Stimulated activated naive CD8-positive, alpha-beta T cell treated with anti-CD3 and anti-CD28 coated beads, Interleukin-15, Interleukin-2, amounts not matched to agents 100 U/mL and 50 U/mL, for 24 hours (primary cell): ENCODE results near the gene AGBL4.

Experiments used
- ATAC-seq: fragments of 150-1000 bp; cut with Tn5 transposase; one replicate; pipeline ENCODE4 v1.10.0; 2021
- DNase-seq: peaks from one replicate; pipeline ENCODE4 v3.0.0; 2021

AGBL4 gene

GRCh38 chr1:48720929-48721328 is 1302.8 kb downstream of the AGBL4 start:
- no peak for DNase-seq

DNA sequence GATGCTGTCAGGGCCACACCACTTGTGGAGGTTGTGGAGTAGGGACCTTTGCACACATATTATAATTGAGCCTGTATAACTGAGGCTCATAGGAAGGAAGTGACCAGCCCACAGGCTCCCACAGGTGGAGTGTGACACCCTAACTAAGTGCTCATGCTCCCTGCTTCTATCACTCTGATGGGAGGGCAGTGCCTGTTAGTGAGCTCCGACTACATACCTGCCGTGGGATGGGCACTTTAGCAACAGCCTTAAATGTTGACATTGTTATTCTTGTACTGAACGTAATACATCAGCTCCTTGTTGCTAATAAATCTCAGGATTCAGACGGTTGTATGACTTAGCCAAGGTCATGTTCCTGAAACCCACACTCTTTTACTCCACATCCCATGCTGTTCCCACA is 1305.0 kb downstream of the AGBL4 start:
- no peak for ATAC-seq
- no peak for DNase-seq

More at GRCh38 chr1:48720929-48721328, 1302.8 kb downstream of the AGBL4 start:
- ATAC-seq = no peak

DNA sequence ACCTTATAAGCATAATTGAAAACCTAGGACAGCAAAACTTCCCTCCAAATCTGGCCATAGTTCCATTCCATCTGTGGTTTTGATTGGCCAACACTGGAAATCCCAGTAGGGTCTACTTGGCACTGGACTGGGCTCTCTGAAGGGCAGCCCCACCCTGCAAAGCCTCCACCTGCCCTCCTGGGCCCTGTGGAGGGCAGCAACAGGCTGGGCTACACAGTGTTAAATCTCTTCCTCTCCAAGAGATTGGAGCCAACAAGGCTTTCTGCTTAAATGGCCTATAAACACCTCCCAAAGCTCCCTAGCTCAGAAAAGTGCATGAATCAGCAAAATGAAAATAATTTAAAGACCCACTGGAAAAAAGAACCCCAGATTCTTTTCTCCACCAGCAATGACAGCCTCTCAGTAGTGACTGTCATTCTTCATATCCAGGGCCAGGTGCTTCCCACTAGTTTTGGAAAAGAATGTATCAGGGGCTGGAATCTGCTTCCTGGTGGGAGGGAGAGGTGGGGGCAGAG is 1305.6 kb downstream of the AGBL4 start:
- no peak for ATAC-seq
- DNase-seq = no peak

GRCh38 chr1:48717082-48717481 is 1306.7 kb downstream of the AGBL4 start:
- ATAC-seq = no peak
- DNase-seq = no peak

DNA sequence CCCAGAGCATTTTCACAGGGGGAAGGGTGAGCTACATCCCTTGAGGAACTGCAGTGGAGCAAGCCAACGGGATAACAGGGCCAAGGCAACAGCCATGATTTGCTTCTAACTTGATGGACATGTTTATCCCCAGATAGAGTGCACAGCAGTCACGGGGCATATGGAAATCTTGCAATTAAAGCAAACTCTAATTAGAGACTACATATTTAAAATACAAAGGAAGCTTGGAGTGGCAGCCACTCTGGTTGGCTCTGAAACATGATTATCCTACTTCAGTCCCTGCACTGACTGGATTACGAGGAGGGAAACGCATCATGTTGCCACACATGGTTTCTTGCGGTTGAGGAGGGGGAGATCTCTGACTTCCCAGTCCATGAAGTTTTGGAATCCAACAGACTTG is 1307.8 kb downstream of the AGBL4 start:
- no peak for DNase-seq
- no peak for ATAC-seq

GRCh38 chr1:48710915-48711314 is 1312.8 kb downstream of the AGBL4 start:
- DNase-seq = no peak
- no peak for ATAC-seq

- ATAC-seq (no peak), DNase-seq (no peak)
Measured at GRCh38 chr1:48710318-48710717, 1313.4 kb downstream of the AGBL4 start.

DNA sequence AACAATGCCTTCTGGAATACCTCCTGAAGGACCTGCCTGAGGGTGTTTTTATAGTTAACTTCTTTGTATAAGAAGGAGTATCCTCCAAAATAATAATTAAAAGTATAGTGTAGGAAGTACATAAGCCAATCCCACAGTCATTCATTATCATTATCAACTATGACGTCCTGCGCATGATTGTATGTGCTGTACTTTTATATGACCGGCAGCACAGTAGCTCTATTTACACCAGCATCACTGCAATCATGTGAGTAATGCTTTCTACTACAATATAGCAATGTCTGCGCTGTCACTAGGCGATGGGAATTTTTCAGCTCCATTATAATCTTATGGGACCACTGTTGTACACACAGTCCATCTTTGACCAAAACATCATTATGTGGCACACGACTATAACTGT is 1319.0 kb downstream of the AGBL4 start:
- DNase-seq (no peak), ATAC-seq (no peak)

DNA sequence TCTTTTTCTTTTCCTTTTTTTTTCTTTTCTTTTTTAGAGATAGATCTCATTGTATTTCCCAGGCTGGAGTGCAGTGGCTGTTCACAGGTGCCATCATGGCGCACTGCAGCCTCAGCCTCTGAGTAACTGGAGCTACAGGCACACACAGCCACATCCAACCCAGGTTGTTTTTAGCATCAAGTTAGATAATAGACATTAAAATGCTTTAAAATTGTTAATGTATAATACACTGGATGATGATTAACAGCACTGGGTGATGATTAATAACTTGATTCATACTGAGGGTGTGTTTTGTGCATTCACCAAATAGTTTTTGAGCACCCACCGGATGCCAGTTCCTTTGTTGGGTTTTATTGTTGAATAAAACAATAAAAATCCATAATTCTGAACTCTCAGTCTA is 1322.3 kb downstream of the AGBL4 start:
- DNase-seq = no peak

DNA sequence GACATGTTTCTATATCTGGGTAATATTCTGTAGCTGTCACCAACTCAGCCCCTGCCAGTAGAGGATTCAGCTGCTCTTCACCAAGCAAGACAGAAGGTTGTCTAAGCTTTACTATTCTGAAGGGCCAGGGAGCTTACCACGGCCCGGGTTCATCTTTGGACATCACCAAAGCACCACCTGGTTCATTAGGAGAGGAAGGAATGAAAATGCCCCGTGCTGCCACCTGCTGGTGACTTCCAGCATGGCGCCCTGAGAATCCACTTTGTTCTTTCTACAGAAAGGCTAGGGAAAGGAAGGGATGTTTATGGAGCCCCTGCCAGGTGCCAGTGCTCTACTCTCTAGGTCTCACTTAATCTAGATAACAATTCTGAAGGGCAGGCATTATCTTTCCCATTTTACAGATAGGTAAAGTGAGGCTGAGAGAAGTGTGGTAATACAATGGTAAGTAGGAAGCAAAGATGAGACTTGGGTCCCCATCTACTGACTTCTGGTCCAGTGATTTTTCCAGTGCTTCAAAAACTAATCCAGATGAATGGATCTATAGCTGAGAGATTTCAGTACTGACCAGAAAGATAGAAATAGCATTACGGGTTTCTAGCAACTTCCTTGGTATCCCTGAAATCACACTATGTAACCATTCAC is 1326.6 kb downstream of the AGBL4 start:
- DNase-seq (peak; percentile 66), ATAC-seq (no peak)

More for the DNA sequence above, 1322.3 kb downstream of the AGBL4 start:
- no peak for ATAC-seq

DNA sequence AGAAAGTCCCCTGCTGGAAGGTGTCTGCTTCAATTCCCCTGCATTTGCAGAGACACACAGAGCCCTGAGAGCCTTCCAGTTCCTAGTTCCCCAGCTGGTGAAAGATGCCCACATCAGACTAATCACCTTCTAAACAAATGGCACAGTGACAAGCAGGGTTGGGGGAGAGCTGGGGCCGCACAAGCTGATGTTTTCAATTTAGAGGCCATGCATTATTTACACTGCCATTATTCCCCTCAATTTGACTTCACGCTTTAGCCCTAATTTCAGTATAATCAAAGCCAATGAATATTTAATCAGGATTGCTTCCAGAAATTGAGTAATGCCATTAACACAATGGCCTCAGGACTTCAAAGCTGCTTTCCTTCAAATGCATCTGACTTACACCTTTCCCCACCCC is 1328.6 kb downstream of the AGBL4 start:
- ATAC-seq = no peak

DNA sequence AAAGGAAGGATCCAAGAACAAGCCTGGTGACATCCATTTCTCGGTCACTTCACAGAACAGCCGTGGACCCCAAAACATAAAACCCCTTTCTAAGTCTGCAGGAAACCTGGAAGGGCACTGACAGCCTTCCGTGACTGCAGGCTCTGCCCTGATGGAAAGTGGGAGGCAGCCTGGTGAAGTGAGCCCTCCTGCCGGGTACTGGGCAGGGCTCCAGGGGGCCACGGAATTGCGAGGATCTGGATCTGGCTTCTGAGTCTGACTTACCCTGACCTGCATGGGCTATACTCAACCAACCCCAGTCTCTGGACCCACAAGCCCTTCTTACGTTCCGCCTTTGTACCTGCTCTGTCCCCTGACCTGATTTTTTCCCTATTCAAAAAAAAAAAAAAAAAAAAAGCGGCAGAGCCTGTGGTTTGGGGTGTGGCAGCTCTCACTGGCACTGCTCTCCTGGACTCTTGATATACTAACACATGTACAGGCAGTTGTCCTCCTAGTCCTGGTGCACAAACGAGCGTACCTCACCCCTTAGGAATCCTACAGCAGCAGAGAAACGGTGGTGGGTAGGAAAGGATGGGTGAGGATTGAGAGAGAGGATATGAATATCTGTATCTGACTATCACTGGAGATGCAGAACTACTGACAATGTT is 1330.0 kb downstream of the AGBL4 start:
- no peak for ATAC-seq
- DNase-seq = no peak

More for the DNA sequence above, 1328.6 kb downstream of the AGBL4 start:
- no peak for DNase-seq

- ATAC-seq = no peak
- DNase-seq = no peak
Measured at GRCh38 chr1:48693180-48693579, 1330.6 kb downstream of the AGBL4 start.

- no peak for DNase-seq
- no peak for ATAC-seq
Measured at GRCh38 chr1:48692235-48692634, 1331.5 kb downstream of the AGBL4 start.

- peak; percentile 53 for ATAC-seq
- no peak for DNase-seq
Measured at GRCh38 chr1:48691429-48692001, 1332.2 kb downstream of the AGBL4 start.

DNA sequence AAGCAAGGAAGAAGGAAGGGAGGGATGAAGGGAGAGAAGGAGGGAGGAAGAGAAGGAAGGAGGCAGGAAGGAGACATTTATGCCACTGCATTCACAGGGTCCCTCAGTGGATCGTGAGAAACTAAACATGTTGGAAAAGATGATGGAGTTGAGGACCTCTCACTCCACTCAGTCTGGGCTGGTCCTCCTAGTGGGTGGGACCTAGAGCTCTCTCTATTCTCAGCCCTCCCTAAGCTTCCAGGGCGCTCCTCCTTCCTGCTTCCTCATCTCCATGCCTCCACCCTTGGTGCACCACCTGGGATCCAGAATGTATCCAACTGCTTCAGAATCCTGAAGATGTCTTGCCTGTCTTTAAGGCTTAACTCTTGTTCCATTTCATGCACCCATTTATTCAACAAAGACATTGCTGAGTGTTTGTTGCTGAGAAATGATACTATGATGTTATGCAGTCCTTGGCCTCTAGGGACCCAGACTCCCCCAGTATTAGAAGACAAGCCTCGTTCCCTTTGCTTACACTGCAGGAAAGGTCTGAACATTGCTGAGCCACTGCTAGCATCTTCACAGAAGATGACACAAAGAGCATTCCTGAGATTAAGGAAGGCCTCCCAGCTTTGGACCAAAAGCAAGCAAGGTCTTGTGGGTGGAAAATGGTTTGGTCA is 1335.5 kb downstream of the AGBL4 start:
- no peak for ATAC-seq
- no peak for DNase-seq

- ATAC-seq = no peak
Measured at GRCh38 chr1:48687282-48688045, 1336.3 kb downstream of the AGBL4 start.

DNA sequence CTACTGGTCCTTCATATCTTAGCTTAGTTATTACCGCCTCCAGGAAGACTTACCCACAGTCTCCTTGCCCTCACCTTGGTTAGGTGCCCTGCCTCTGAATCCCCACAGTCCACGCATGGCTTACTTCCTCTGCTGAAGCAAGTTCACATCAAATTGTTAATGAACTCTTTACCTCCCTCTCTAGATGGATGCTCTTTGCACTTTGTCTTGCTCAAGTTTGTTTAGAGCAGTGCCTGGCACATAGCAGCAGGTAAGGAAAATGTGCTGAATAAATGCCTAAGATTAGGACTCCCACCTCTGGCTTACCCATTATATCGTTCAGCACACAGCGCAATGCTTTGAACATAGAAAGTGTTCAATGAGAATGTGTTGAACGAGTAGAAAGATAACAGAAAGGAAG is 1337.6 kb downstream of the AGBL4 start:
- DNase-seq (no peak), ATAC-seq (no peak)

More at GRCh38 chr1:48687282-48688045, 1336.3 kb downstream of the AGBL4 start:
- DNase-seq = no peak

- no peak for DNase-seq
- no peak for ATAC-seq
Measured at GRCh38 chr1:48684381-48684780, 1339.4 kb downstream of the AGBL4 start.

- no peak for ATAC-seq
- DNase-seq = no peak
Measured at GRCh38 chr1:48683839-48684238, 1339.9 kb downstream of the AGBL4 start.

- DNase-seq (no peak), ATAC-seq (no peak)
Measured at GRCh38 chr1:48681476-48682305, 1342.1 kb downstream of the AGBL4 start.
